Loucy (cell line): ENCODE measurements around the gene BGN.

Experiments used
- H2AFZ ChIP-seq: fragments of 200-600 bp; sonication (generic); 2 replicates; pipeline ENCODE4 v1.6.0; 2016; ENCODE audit warnings: antibody characterized with exemption, mild to moderate bottlenecking, low read length, moderate library complexity
- H3F3A ChIP-seq: fragments of 200-600 bp; 2 replicates; pipeline ENCODE4 v1.6.0; 2016; ENCODE audit warnings: antibody characterized with exemption, low read depth, mild to moderate bottlenecking
- H3K27me3 ChIP-seq: fragments of 200-600 bp; sonication (generic); 2 replicates; pipeline ENCODE4 v1.6.1; 2014; ENCODE audit warnings: low read length, mild to moderate bottlenecking; ENCODE audit not compliant: insufficient read depth, poor library complexity, severe bottlenecking
- H3K36me3 ChIP-seq: fragments of 200-600 bp; sonication (generic); 2 replicates; pipeline ENCODE4 v1.6.1; 2016; ENCODE audit warnings: low read length; ENCODE audit not compliant: insufficient read depth
- H3K4me1 ChIP-seq: fragments of 200-600 bp; sonication (generic); 2 replicates; pipeline ENCODE4 v1.5.1; 2014; ENCODE audit warnings: low read length, mild to moderate bottlenecking; ENCODE audit not compliant: insufficient read depth, poor library complexity, severe bottlenecking
- H3K4me2 ChIP-seq: fragments of 200-600 bp; sonication (generic); 2 replicates; pipeline ENCODE4 v1.6.0; 2014; ENCODE audit warnings: antibody characterized with exemption, low read length, low read depth, mild to moderate bottlenecking; ENCODE audit not compliant: poor library complexity, severe bottlenecking
- H3K4me3 ChIP-seq: fragments of 200-600 bp; sonication (generic); 2 replicates; pipeline ENCODE4 v1.5.1; 2014; ENCODE audit warnings: low read length, mild to moderate bottlenecking, mixed read lengths; ENCODE audit not compliant: poor library complexity, severe bottlenecking
- H3K79me2 ChIP-seq: fragments of 200-600 bp; sonication (generic); 2 replicates; pipeline ENCODE4 v1.6.1; 2014; ENCODE audit warnings: low read length; ENCODE audit not compliant: insufficient read depth
- H3K9ac ChIP-seq: fragments of 200-600 bp; sonication (generic); 2 replicates; pipeline ENCODE4 v1.6.0; 2014; ENCODE audit warnings: mild to moderate bottlenecking, low read depth, low read length, moderate library complexity; ENCODE audit not compliant: poor library complexity, severe bottlenecking
- H3K9me2 ChIP-seq: fragments of 200-600 bp; sonication (generic); replicated peaks from 2 replicates; pipeline ENCODE4 v1.6.1; 2016; ENCODE audit warnings: low read depth, low read length, mixed read lengths
- H3K9me3 ChIP-seq: fragments of 200-600 bp; sonication (generic); 2 replicates; pipeline ENCODE4 v1.6.1; 2014; ENCODE audit warnings: mild to moderate bottlenecking, antibody characterized with exemption, low read length, low read depth; ENCODE audit not compliant: insufficient read depth
- H4K20me1 ChIP-seq: fragments of 200-600 bp; sonication (generic); 2 replicates; pipeline ENCODE4 v1.6.0; 2014; ENCODE audit warnings: antibody characterized with exemption, low read length, mild to moderate bottlenecking; ENCODE audit not compliant: insufficient read depth, poor library complexity, severe bottlenecking
- CTCF ChIP-seq: fragments of 200-600 bp; sonication (generic); conservative IDR thresholded peaks from 2 replicates; pipeline ENCODE4 v1.5.1; 2014; ENCODE audit warnings: mild to moderate bottlenecking, antibody characterized with exemption, low read length
- EZH2phosphoT487 ChIP-seq: fragments of 200-600 bp; IDR thresholded peaks from 2 replicates; pipeline ENCODE4 v1.6.1; 2018; ENCODE audit warnings: antibody characterized with exemption, mild to moderate bottlenecking, moderate library complexity, borderline replicate concordance

Gene BGN

GRCh38 chrX:153539979-153540358 is 45.2 kb downstream of the BGN start:
- no peaks in the 10 kb centered on the region for H3K36me3 ChIP-seq

GRCh38 chrX:153544727-153545126 is 49.9 kb downstream of the BGN start:
- no peaks in the 10 kb centered on the region for H4K20me1 ChIP-seq
- H3K4me2 ChIP-seq: no peak overlapping the region
- H3F3A ChIP-seq: no peaks in the 10 kb centered on the region
- no peaks in the 10 kb centered on the region for H3K4me1 ChIP-seq
- TF ChIP-seq EZH2phosphoT487: no peak
- no peak for TF ChIP-seq CTCF
- no peaks in the 10 kb centered on the region for H3K27me3 ChIP-seq
- H3K36me3 ChIP-seq: no peaks in the 10 kb centered on the region
- no peaks in the 10 kb centered on the region for H3K79me2 ChIP-seq
- H2AFZ ChIP-seq: no peak overlapping the region
- no peak overlapping the region for H3K4me3 ChIP-seq
- no peak overlapping the region for H3K9ac ChIP-seq
- no peaks in the 10 kb centered on the region for H3K9me3 ChIP-seq
- no peaks in the 10 kb centered on the region for H3K9me2 ChIP-seq

More at GRCh38 chrX:153539979-153540358, 45.2 kb downstream of the BGN start:
- Histone ChIP-seq H3F3A (no peaks in the 10 kb centered on the region), H3K4me3 (no peak overlapping the region), H3K27me3 (no peaks in the 10 kb centered on the region), H2AFZ (0 out of 2 replicates have a peak overlapping the region, but pooled peaks have one; percentile 4), H3K4me2 (no peak overlapping the region), H3K9me2 (no peaks in the 10 kb centered on the region), H3K9me3 (no peaks in the 10 kb centered on the region), H3K9ac (no peak overlapping the region), H3K4me1 (no peaks in the 10 kb centered on the region), H3K79me2 (no peaks in the 10 kb centered on the region), H4K20me1 (no peaks in the 10 kb centered on the region)
- TF ChIP-seq CTCF (no peak), EZH2phosphoT487 (no peak)

- H2AFZ ChIP-seq: no peak overlapping the region
- TF ChIP-seq CTCF (no peak), EZH2phosphoT487 (no peak)
- H4K20me1 ChIP-seq: no peaks in the 10 kb centered on the region
- no peaks in the 10 kb centered on the region for H3K36me3 ChIP-seq
- no peaks in the 10 kb centered on the region for H3K79me2 ChIP-seq
- no peak overlapping the region for H3K9ac ChIP-seq
- no peak overlapping the region for H3K4me3 ChIP-seq
- H3K27me3 ChIP-seq: no peaks in the 10 kb centered on the region
- no peaks in the 10 kb centered on the region for H3K4me1 ChIP-seq
- H3K9me2 ChIP-seq: no peaks in the 10 kb centered on the region
- H3K4me2 ChIP-seq: no peak overlapping the region
- H3K9me3 ChIP-seq: no peaks in the 10 kb centered on the region
- H3F3A ChIP-seq: no peaks in the 10 kb centered on the region
Observed at GRCh38 chrX:153546386-153546785, 51.6 kb downstream of the BGN start.
